ENCODE measurements around the gene VAV3. TPM values are rescaled to one million over a fixed set of nuclear protein-coding genes. Genes with fewer than 3 reads are reported as not detected.

Gene VAV3
- total RNA-seq, 1 donor from 2014 or later: 4.8 TPM

DNA sequence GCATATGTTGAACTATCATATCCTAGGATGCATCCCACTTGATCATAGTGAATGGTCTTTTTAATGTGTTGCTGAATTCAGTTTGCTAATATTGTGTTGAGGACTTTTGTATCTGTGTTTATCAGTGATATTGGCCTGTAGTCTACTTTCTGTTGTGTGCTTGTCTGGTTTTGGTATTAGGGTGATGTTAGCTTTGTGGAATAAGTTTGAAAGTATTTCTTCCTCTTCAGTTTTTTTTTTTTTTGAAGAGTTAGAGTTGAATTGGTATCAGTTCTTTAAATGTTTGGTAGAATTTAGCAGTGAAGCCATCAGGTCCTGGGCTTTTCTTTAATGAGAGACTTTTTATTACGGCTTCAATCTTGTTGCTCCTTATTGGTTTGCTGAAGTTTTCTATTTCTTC lies 162.3 kb downstream of the VAV3 start:
- H3K36me3 ChIP-seq (ENCODE audit: control insufficient read depth, insufficient read depth, low read length): no peaks in the 10 kb centered on the region
- H3K4me3 ChIP-seq (ENCODE audit: low read depth, low read length): no peak overlapping the region
- no peaks in the 10 kb centered on the region for H3K27me3 ChIP-seq (ENCODE audit: control insufficient read depth, insufficient read depth, low read length)
- DNase-seq (ENCODE audit: low read depth): no peak
- TF ChIP-seq, protein P1, sequence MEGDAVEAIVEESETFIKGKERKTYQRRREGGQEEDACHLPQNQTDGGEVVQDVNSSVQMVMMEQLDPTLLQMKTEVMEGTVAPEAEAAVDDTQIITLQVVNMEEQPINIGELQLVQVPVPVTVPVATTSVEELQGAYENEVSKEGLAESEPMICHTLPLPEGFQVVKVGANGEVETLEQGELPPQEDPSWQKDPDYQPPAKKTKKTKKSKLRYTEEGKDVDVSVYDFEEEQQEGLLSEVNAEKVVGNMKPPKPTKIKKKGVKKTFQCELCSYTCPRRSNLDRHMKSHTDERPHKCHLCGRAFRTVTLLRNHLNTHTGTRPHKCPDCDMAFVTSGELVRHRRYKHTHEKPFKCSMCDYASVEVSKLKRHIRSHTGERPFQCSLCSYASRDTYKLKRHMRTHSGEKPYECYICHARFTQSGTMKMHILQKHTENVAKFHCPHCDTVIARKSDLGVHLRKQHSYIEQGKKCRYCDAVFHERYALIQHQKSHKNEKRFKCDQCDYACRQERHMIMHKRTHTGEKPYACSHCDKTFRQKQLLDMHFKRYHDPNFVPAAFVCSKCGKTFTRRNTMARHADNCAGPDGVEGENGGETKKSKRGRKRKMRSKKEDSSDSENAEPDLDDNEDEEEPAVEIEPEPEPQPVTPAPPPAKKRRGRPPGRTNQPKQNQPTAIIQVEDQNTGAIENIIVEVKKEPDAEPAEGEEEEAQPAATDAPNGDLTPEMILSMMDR (IDR thresholded peaks at IDR 0.05; ENCODE audit: insufficient read depth, low read length, poor library complexity, severe bottlenecking): no peak

DNA sequence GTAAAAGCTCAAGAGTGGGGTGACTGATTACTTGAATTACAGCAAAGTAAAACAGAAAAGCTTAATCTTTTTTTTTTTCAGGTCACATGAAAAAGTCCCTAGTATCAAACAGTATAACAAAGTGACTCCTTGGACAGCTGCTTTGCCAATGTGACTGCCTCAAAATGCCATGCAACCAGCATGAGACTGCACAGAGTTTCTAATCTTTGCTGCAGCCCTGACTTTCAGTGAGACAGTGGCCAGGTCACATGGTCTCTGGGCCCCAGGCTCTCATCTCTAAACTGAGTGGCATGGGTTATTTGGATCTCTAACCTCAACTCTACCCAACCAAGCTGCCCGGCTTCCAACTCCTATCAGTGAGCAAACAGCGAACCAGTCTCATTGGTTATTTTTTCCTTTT lies 169.0 kb downstream of the VAV3 start:
- H3K36me3 ChIP-seq (ENCODE audit: control insufficient read depth, insufficient read depth, low read length): no peaks in the 10 kb centered on the region
- H3K27me3 ChIP-seq (ENCODE audit: control insufficient read depth, insufficient read depth, low read length): no peaks in the 10 kb centered on the region
- TF ChIP-seq, protein P1 (IDR thresholded peaks at IDR 0.05; ENCODE audit: insufficient read depth, low read length, poor library complexity, severe bottlenecking): no peak
- DNase-seq (ENCODE audit: low read depth): no peak
- H3K4me3 ChIP-seq (ENCODE audit: low read depth, low read length): no peak overlapping the region

DNA sequence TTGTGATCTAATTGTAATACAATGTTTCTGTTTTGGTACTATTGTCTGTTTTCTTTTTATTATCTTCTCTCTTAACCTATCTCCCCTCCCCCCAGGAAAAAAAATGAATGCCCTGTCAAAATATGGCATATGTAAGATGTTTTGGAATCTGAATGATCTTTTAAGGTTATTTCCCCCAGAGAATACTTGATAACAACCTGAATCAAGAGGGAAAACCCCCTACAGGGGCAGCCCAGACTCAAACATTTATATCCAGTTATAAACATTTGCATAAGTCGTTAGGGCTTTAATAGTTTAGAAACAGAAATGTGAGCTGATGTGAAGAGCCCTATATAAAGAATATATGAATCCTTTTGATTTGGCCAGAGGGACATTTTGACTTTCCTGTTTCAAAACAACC lies 169.5 kb downstream of the VAV3 start:
- DNase-seq (ENCODE audit: low read depth): no peak
- H3K36me3 ChIP-seq (ENCODE audit: control insufficient read depth, insufficient read depth, low read length): no peaks in the 10 kb centered on the region
- no peak overlapping the region for H3K4me3 ChIP-seq (ENCODE audit: low read depth, low read length)
- no peaks in the 10 kb centered on the region for H3K27me3 ChIP-seq (ENCODE audit: control insufficient read depth, insufficient read depth, low read length)
- TF ChIP-seq, protein P1 (IDR thresholded peaks at IDR 0.05; ENCODE audit: insufficient read depth, low read length, poor library complexity, severe bottlenecking): no peak

DNA sequence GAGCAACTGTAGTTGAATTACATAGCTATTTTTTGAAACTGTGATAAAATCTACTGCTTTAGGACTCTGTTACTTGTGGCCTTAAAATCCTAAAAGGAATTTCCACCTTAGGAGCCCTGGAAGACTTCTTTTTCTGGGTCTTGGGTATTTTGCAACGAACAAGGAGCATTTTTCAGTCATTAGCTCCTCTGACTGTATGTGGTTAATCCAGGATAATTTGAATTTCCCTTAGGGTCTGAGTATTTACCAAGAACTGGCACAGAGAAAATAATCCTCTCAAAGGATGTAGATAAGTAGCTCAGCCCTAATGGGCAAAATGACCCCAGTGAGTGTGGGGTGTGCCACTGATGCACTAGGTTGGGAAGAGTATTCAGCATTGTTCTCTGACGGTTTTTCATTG lies 170.4 kb downstream of the VAV3 start:
- TF ChIP-seq, protein P1 (IDR thresholded peaks at IDR 0.05; ENCODE audit: insufficient read depth, low read length, poor library complexity, severe bottlenecking): no peak
- Histone ChIP-seq H3K4me3 (ENCODE audit: low read depth, low read length) (no peak overlapping the region), H3K36me3 (ENCODE audit: control insufficient read depth, insufficient read depth, low read length) (no peaks in the 10 kb centered on the region), H3K27me3 (ENCODE audit: control insufficient read depth, insufficient read depth, low read length) (no peaks in the 10 kb centered on the region)
- DNase-seq (ENCODE audit: low read depth): no peak

DNA sequence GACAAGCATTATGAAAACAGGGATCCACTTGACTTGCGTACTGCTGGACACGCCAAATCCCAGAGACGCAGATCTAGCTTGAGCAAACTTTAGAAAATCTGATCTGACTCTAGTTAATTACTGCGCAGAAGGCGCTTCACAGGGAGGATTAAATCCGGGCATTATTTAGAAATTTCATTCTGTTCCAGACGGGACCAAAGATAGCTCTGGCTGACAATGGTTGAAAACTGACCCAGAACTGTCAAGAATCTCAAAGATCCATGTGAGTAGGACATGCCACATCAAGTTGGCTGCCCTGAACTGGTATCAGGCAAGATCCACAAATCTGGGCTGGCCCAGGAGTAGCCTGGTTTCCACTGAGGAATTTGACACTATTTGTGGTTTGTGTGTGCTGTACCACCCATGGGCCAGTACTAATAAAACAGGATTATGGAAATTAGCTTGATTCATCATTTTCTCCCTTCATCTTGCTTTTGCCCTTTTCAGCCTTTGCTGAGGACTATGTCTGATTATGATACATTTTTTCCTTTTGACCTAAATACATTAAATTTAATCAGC lies 171.0 kb downstream of the VAV3 start:
- DNase-seq (ENCODE audit: low read depth): no peak
- H3K4me3 ChIP-seq (ENCODE audit: low read depth, low read length): no peak overlapping the region
- H3K36me3 ChIP-seq (ENCODE audit: control insufficient read depth, insufficient read depth, low read length): no peaks in the 10 kb centered on the region
- H3K27me3 ChIP-seq (ENCODE audit: control insufficient read depth, insufficient read depth, low read length): no peaks in the 10 kb centered on the region
- TF ChIP-seq, protein P1 (IDR thresholded peaks at IDR 0.05; ENCODE audit: insufficient read depth, low read length, poor library complexity, severe bottlenecking): no peak

DNA sequence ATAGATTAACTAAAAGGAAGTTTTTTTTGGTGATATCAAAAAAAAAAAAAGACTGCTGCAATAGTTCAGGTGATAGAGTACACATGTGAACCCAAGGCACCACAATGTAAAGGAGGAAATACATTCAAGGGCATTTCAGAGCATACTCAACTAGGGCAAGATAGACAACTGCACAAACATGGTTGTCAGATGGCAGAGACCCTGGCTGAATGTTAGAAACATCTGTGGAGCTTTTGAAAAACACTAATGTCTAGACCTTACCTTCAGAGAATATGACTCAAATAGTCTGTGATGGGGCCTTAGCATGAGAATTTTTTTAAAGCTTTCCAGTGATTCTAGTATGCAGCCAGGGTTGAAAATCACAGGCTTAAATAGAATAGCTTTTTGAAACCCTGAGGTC lies 173.6 kb downstream of the VAV3 start:
- Histone ChIP-seq H3K27me3 (ENCODE audit: control insufficient read depth, insufficient read depth, low read length) (no peaks in the 10 kb centered on the region), H3K4me3 (ENCODE audit: low read depth, low read length) (no peak overlapping the region), H3K36me3 (ENCODE audit: control insufficient read depth, insufficient read depth, low read length) (no peaks in the 10 kb centered on the region)
- no peak for DNase-seq (ENCODE audit: low read depth)
- TF ChIP-seq, protein P1 (IDR thresholded peaks at IDR 0.05; ENCODE audit: insufficient read depth, low read length, poor library complexity, severe bottlenecking): no peak

Data from kidney epithelial cell (primary cell).